Thymus (tissue), 11 donors: ENCODE data around the gene TNNI3K. TPM values are rescaled to one million over a fixed set of nuclear protein-coding genes. Genes with fewer than 3 reads are reported as not detected.

Experiments used
- DNase-seq, 9 donors: peaks; one replicate each; pipeline ENCODE4 v3.0.0-alpha.2; 2013; ENCODE audit warnings: low spot score in 9 of 9, low read depth in 6 of 9, missing footprints in 1 of 9
- H3K27ac ChIP-seq, 2 donors: one replicate each; pipeline ENCODE4 v1.5.1; 2013; ENCODE audit warnings: control low read depth in 1 of 2, low read depth in 1 of 2, low read length in 1 of 2, mild to moderate bottlenecking in 1 of 2, moderate library complexity in 1 of 2
- H3K27me3 ChIP-seq, 2 donors: one replicate each; pipeline ENCODE4 v1.5.1; 2013; ENCODE audit warnings: low read length in 1 of 2; ENCODE audit not compliant: control insufficient read depth in 2 of 2, insufficient read depth in 1 of 2
- H3K36me3 ChIP-seq, 2 donors: one replicate each; pipeline ENCODE4 v1.5.1; 2013; ENCODE audit warnings: low read length in 1 of 2, mild to moderate bottlenecking in 1 of 2, moderate library complexity in 1 of 2; ENCODE audit not compliant: control insufficient read depth in 2 of 2, insufficient read depth in 2 of 2
- H3K4me1 ChIP-seq, 2 donors: one replicate each; pipeline ENCODE4 v1.5.1; 2013; ENCODE audit warnings: low read length in 2 of 2; ENCODE audit not compliant: control insufficient read depth in 2 of 2, insufficient read depth in 2 of 2
- H3K4me3 ChIP-seq, 2 donors: one replicate each; pipeline ENCODE4 v1.5.1; 2013; ENCODE audit warnings: low read length in 2 of 2, control low read depth in 1 of 2, mild to moderate bottlenecking in 1 of 2
- H3K9me3 ChIP-seq, 2 donors: one replicate each; pipeline ENCODE4 v1.5.1; 2013; ENCODE audit warnings: low read length in 1 of 2, mild to moderate bottlenecking in 1 of 2; ENCODE audit not compliant: control insufficient read depth in 2 of 2, insufficient read depth in 1 of 2
- WGBS: extraction: QIAGEN DNeasy Blood & Tissue Kit; methylation state at CpG from one replicate; pipeline ENCODE4 v1.1.7; 2013; 5-methylcytosine and 5-hydroxymethylcytosine counted together
- polyA plus RNA-seq: library from polyadenylated mRNA; stranded (reverse); fragments of 200-250 nt; gene quantifications from one replicate; pipeline ENCODE4 v1.2.3, GENCODE V29; 2013
- total RNA-seq: library from RNA; stranded (reverse); fragments of 120-200 nt; gene quantifications from one replicate; pipeline ENCODE4 v1.2.4, GENCODE V29; 2013
- donor health status: healthy.

The TNNI3K gene
- total and polyA plus RNA-seq, 2 donors = 0.61 to 0.94 TPM

- Histone ChIP-seq H3K27ac (no peak overlapping the region), H3K36me3 (no peaks in the 10 kb centered on the region), H3K9me3 (no peaks in the 10 kb centered on the region), H3K4me3 (no peak overlapping the region), H3K27me3 (no peaks in the 10 kb centered on the region), H3K4me1 (no peaks in the 10 kb centered on the region)
- DNase-seq = no peak
- WGBS = 76% methylated on average over 11 of the region's 11 CpGs
Measured at GRCh38 chr1:74504933-74505512, 269.8 kb downstream of the TNNI3K start.

- no peaks in the 10 kb centered on the region for H3K9me3 ChIP-seq
- H3K27me3 ChIP-seq = no peaks in the 10 kb centered on the region
- no peak overlapping the region for H3K27ac ChIP-seq
- no peaks in the 10 kb centered on the region for H3K36me3 ChIP-seq
- no peak for DNase-seq
- H3K4me1 ChIP-seq = no peaks in the 10 kb centered on the region
- WGBS = 82% methylated on average over 8 of the region's 8 CpGs
- no peak overlapping the region for H3K4me3 ChIP-seq
Measured at GRCh38 chr1:74505928-74506710, 270.9 kb downstream of the TNNI3K start.

GRCh38 chr1:74508449-74508848, 273.3 kb downstream of the TNNI3K start:
- H3K9me3 ChIP-seq = no peaks in the 10 kb centered on the region
- H3K27ac ChIP-seq = no peak overlapping the region
- no peak for DNase-seq
- H3K36me3 ChIP-seq = no peaks in the 10 kb centered on the region
- H3K4me3 ChIP-seq = no peak overlapping the region
- no peaks in the 10 kb centered on the region for H3K4me1 ChIP-seq
- 38% methylated on average over 3 of the region's 3 CpGs for WGBS
- no peaks in the 10 kb centered on the region for H3K27me3 ChIP-seq

GRCh38 chr1:74512170-74512915, 277.2 kb downstream of the TNNI3K start, which contains the start of gene LRRC53:
Gene LRRC53, minus strand, starts transcription at chr1:74512611. Its CDS starts 29,262 bp downstream, at chr1:74483349.
- no peak for DNase-seq
- H3K9me3 ChIP-seq = no peaks in the 10 kb centered on the region
- H3K27ac ChIP-seq = no peak within 1 kb of the TSS
- no peaks in the 10 kb centered on the region for H3K36me3 ChIP-seq
- H3K27me3 ChIP-seq = no peaks in the 10 kb centered on the region
- 79% methylated on average over 2 of the region's 2 CpGs for WGBS
- H3K4me1 ChIP-seq = no peaks in the 10 kb centered on the region
- no peak within 1 kb of the TSS for H3K4me3 ChIP-seq

GRCh38 chr1:74513411-74514300, 278.5 kb downstream of the TNNI3K start:
- Histone ChIP-seq H3K4me1 (no peaks in the 10 kb centered on the region), H3K27ac (no peak overlapping the region), H3K27me3 (no peaks in the 10 kb centered on the region), H3K9me3 (no peaks in the 10 kb centered on the region), H3K4me3 (no peak overlapping the region), H3K36me3 (no peaks in the 10 kb centered on the region)
- no peak for DNase-seq
- 87% methylated on average over 8 of the region's 8 CpGs for WGBS

GRCh38 chr1:74517599-74518051, 282.4 kb downstream of the TNNI3K start:
- DNase-seq = no peak
- H3K27me3 ChIP-seq = no peaks in the 10 kb centered on the region
- no peaks in the 10 kb centered on the region for H3K4me1 ChIP-seq
- H3K4me3 ChIP-seq = no peak overlapping the region
- no peak overlapping the region for H3K27ac ChIP-seq
- no peaks in the 10 kb centered on the region for H3K9me3 ChIP-seq
- WGBS = 92% methylated on average over 6 of the region's 6 CpGs
- no peaks in the 10 kb centered on the region for H3K36me3 ChIP-seq

GRCh38 chr1:74522148-74522547, 287.0 kb downstream of the TNNI3K start:
- Histone ChIP-seq H3K36me3 (no peaks in the 10 kb centered on the region), H3K4me1 (no peaks in the 10 kb centered on the region), H3K4me3 (no peak overlapping the region), H3K27ac (no peak overlapping the region), H3K27me3 (no peaks in the 10 kb centered on the region), H3K9me3 (no peaks in the 10 kb centered on the region)
- WGBS = 41% methylated on average over 4 of the region's 4 CpGs
- DNase-seq = peak in 1 of 9 donors; percentile 7

- H3K36me3 ChIP-seq = no peaks in the 10 kb centered on the region
- 84% methylated on average over 2 of the region's 2 CpGs for WGBS
- no peaks in the 10 kb centered on the region for H3K27me3 ChIP-seq
- no peak for DNase-seq
- no peak overlapping the region for H3K27ac ChIP-seq
- no peaks in the 10 kb centered on the region for H3K4me1 ChIP-seq
- no peak overlapping the region for H3K4me3 ChIP-seq
- H3K9me3 ChIP-seq = no peaks in the 10 kb centered on the region
Measured at GRCh38 chr1:74523873-74524480, 288.8 kb downstream of the TNNI3K start.
